Neural cell (in vitro differentiated cells): ENCODE data around the gene C1orf74. TPM values are rescaled to one million over a fixed set of nuclear protein-coding genes. Genes with fewer than 3 reads are reported as not detected.

Experiments
- H2AFZ ChIP-seq: fragments of 200-600, 300-800 bp; sonication (generic), shearing (Covaris generic); 2 replicates; pipeline ENCODE4 v1.6.0; 2014; ENCODE audit warnings: low read depth, mild to moderate bottlenecking, antibody characterized with exemption, low read length, moderate library complexity
- H3F3A ChIP-seq: fragments of 200-600 bp; shearing (Covaris generic); 2 replicates; pipeline ENCODE4 v1.6.1; 2016; ENCODE audit warnings: mild to moderate bottlenecking, moderate library complexity, mixed read lengths, antibody characterized with exemption, low read length; ENCODE audit not compliant: insufficient read depth, poor library complexity, severe bottlenecking
- H3K27ac ChIP-seq: fragments of 200-600, 300-800 bp; sonication (generic), shearing (Covaris generic); 2 replicates; pipeline ENCODE4 v1.5.1; 2014; ENCODE audit warnings: mild to moderate bottlenecking, low read length, moderate library complexity
- H3K27me3 ChIP-seq: fragments of 300-800, 200-600 bp; sonication (generic), shearing (Covaris generic); 2 replicates; pipeline ENCODE4 v1.6.0; 2014; ENCODE audit warnings: mild to moderate bottlenecking, low read depth, low read length, moderate library complexity; ENCODE audit not compliant: insufficient read depth
- H3K36me3 ChIP-seq: fragments of 300-800, 200-600 bp; sonication (generic), shearing (Covaris generic); 2 replicates; pipeline ENCODE4 v1.5.1; 2014; ENCODE audit warnings: mild to moderate bottlenecking, antibody characterized with exemption, low read length, moderate library complexity; ENCODE audit not compliant: insufficient read depth
- H3K4me2 ChIP-seq: fragments of 300-800, 200-600 bp; sonication (generic), shearing (Covaris generic); 2 replicates; pipeline ENCODE4 v1.6.0; 2014; ENCODE audit warnings: mild to moderate bottlenecking, low read length
- H3K4me3 ChIP-seq: fragments of 300-800, 200-600 bp; sonication (generic), shearing (Covaris generic); 2 replicates; pipeline ENCODE4 v1.5.1; 2014; ENCODE audit warnings: mild to moderate bottlenecking, low read length, moderate library complexity
- H3K79me2 ChIP-seq: fragments of 200-600 bp; shearing (Covaris generic); replicated peaks from 2 replicates; pipeline ENCODE4 v1.6.0; 2014; ENCODE audit warnings: mild to moderate bottlenecking, low read length, moderate library complexity; ENCODE audit not compliant: insufficient read depth
- H3K9ac ChIP-seq: fragments of 300-800, 200-600 bp; sonication (generic), shearing (Covaris generic); 2 replicates; pipeline ENCODE4 v1.6.1; 2016; ENCODE audit warnings: mild to moderate bottlenecking, low read length, mixed read lengths
- H3K9me2 ChIP-seq: fragments of 200-600 bp; shearing (Covaris generic); 2 replicates; pipeline ENCODE4 v1.6.1; 2016; ENCODE audit warnings: mild to moderate bottlenecking, low read length, mixed read lengths; ENCODE audit not compliant: insufficient read depth
- H3K9me3 ChIP-seq: fragments of 200-600, 300-800 bp; sonication (generic), shearing (Covaris generic); 2 replicates; pipeline ENCODE4 v1.6.1; 2016; ENCODE audit warnings: mild to moderate bottlenecking, mixed run types, low read length, moderate library complexity, mixed read lengths
- H4K20me1 ChIP-seq: fragments of 200-600 bp; shearing (Covaris generic); 2 replicates; pipeline ENCODE4 v1.6.1; 2016; ENCODE audit warnings: mild to moderate bottlenecking, mixed run types; ENCODE audit not compliant: insufficient read depth
- CTCF ChIP-seq: fragments of 450-650 bp; IDR thresholded peaks from 2 replicates; pipeline ENCODE4 v1.5.1; 2014; ENCODE audit warnings: antibody characterized with exemption, mild to moderate bottlenecking, moderate library complexity; ENCODE audit not compliant: poor library complexity, severe bottlenecking
- EP300 ChIP-seq: fragments of 450-650 bp; conservative IDR thresholded peaks from 2 replicates; pipeline ENCODE4 v1.6.1; 2014; ENCODE audit warnings: antibody characterized with exemption, mild to moderate bottlenecking, moderate library complexity; ENCODE audit not compliant: poor library complexity, severe bottlenecking
- EZH2 ChIP-seq: fragments of 200-600, 300-800 bp; shearing (Covaris generic), sonication (generic); IDR thresholded peaks from 2 replicates; pipeline ENCODE4 v1.6.1; 2014; ENCODE audit warnings: antibody characterized with exemption, low read length, borderline replicate concordance, mild to moderate bottlenecking; ENCODE audit not compliant: insufficient read depth, poor library complexity, severe bottlenecking
- MXI1 ChIP-seq: fragments of 450-650 bp; conservative IDR thresholded peaks from 2 replicates; pipeline ENCODE4 v1.6.1; 2014; ENCODE audit warnings: antibody characterized with exemption, mild to moderate bottlenecking; ENCODE audit not compliant: poor library complexity, severe bottlenecking
- POLR2AphosphoS5 ChIP-seq: IDR thresholded peaks from 2 replicates; pipeline ENCODE4 v1.6.1; 2012
- RAD21 ChIP-seq: fragments of 450-650 bp; conservative IDR thresholded peaks from 2 replicates; pipeline ENCODE4 v1.6.1; 2014; ENCODE audit warnings: antibody characterized with exemption, mild to moderate bottlenecking, moderate library complexity
- REST ChIP-seq: IDR thresholded peaks from 2 replicates; pipeline ENCODE4 v1.6.1; 2012; ENCODE audit warnings: borderline replicate concordance
- SMC3 ChIP-seq: fragments of 450-650 bp; conservative IDR thresholded peaks from 2 replicates; pipeline ENCODE4 v1.6.1; 2014; ENCODE audit warnings: antibody characterized with exemption, mild to moderate bottlenecking, moderate library complexity; ENCODE audit not compliant: poor library complexity
- TAF1 ChIP-seq: IDR thresholded peaks from 2 replicates; pipeline ENCODE4 v1.6.1; 2012; ENCODE audit warnings: low read depth
- polyA plus RNA-seq: library from polyadenylated mRNA; depleted of rRNA; stranded (reverse); fragments of >200 nt; gene quantifications from 2 replicates; pipeline ENCODE4 v1.2.3, GENCODE V29; 2014

The C1orf74 gene
- polyA plus RNA-seq, 1 donor from 2014 or later: 1.4 TPM

GRCh38 chr1:209808059-209808581, 23.8 kb upstream of the C1orf74 start:
- TF ChIP-seq CTCF (no peak), POLR2AphosphoS5 (no peak), RAD21 (no peak), TAF1 (no peak), SMC3 (no peak), REST (no peak), EZH2 (no peak), EP300 (no peak)
- H3K4me2 ChIP-seq: no peak overlapping the region
- H2AFZ ChIP-seq: no peak overlapping the region
- H3F3A ChIP-seq: no peaks in the 10 kb centered on the region
- H3K36me3 ChIP-seq: no peaks in the 10 kb centered on the region
- H3K9me3 ChIP-seq: no peaks in the 10 kb centered on the region
- peaks cover 27% of the 10 kb centered on the region for H3K27me3 ChIP-seq
- no peaks in the 10 kb centered on the region for H3K9me2 ChIP-seq
- no peak overlapping the region for H3K9ac ChIP-seq
- no peaks in the 10 kb centered on the region for H3K79me2 ChIP-seq
- H3K27ac ChIP-seq: no peak overlapping the region
- H4K20me1 ChIP-seq: no peaks in the 10 kb centered on the region
- no peak overlapping the region for H3K4me3 ChIP-seq

GRCh38 chr1:209807509-209807908, 23.1 kb upstream of the C1orf74 start:
- H3K4me2 ChIP-seq: no peak overlapping the region

More at GRCh38 chr1:209807509-209807908, 23.1 kb upstream of the C1orf74 start:
- H3K27me3 ChIP-seq: peaks cover 31% of the 10 kb centered on the region
- no peaks in the 10 kb centered on the region for H4K20me1 ChIP-seq
- H3K4me3 ChIP-seq: no peak overlapping the region
- no peaks in the 10 kb centered on the region for H3K9me2 ChIP-seq
- no peaks in the 10 kb centered on the region for H3K9me3 ChIP-seq
- no peaks in the 10 kb centered on the region for H3K36me3 ChIP-seq
- no peak overlapping the region for H3K27ac ChIP-seq
- no peaks in the 10 kb centered on the region for H3F3A ChIP-seq
- no peak overlapping the region for H2AFZ ChIP-seq
- no peak for TF ChIP-seq TAF1
- no peak for TF ChIP-seq SMC3
- no peak for TF ChIP-seq POLR2AphosphoS5
- no peak for TF ChIP-seq RAD21
- TF ChIP-seq EZH2: no peak
- TF ChIP-seq REST: no peak
- no peak for TF ChIP-seq EP300
- TF ChIP-seq MXI1: no peak
- TF ChIP-seq CTCF: no peak
- no peaks in the 10 kb centered on the region for H3K79me2 ChIP-seq
- H3K9ac ChIP-seq: no peak overlapping the region
